SK-N-SH (cell line): ENCODE data around the gene PPP3R1. TPM values are rescaled to one million over a fixed set of nuclear protein-coding genes. Genes with fewer than 3 reads are reported as not detected.

Source experiments
- CTCF ChIA-PET: fragments of 300-600, 350-600 bp; formaldehyde crosslinking; extraction: SDS; loops from one replicate; lab custom pipeline; 2021; lab: Yijun Ruan, JAX
- POLR2A ChIA-PET: fragments of 350-600 bp; sonication (Branson Sonifier 250); formaldehyde crosslinking; extraction: SDS; loops from one replicate; lab custom pipeline; 2020; ENCODE audit warnings: antibody characterized with exemption, inconsistent platforms; lab: Yijun Ruan, JAX
- DNase-seq: peaks from one replicate; pipeline ENCODE4 v3.0.0; 2012
- H2AFZ ChIP-seq: fragments of 200-600 bp; sonication (generic); 2 replicates; pipeline ENCODE4 v1.8.1; 2016; ENCODE audit warnings: antibody characterized with exemption, mild to moderate bottlenecking, low read depth
- H3F3A ChIP-seq: fragments of 200-600 bp; sonication (generic); replicated peaks from 2 replicates; pipeline ENCODE3; 2016; ENCODE audit warnings: antibody characterized with exemption, mild to moderate bottlenecking; ENCODE audit not compliant: insufficient read depth
- H3K27ac ChIP-seq, 2 experiments: fragments of 200-500 bp in 1 of 2; fragments of 200-600 bp in 1 of 2; sonication (Bioruptor generic) in 1 of 2; sonication (generic), shearing (Covaris generic) in 1 of 2; 2 replicates each; pipeline versions ENCODE4 v1.5.1 to v1.6.1; 2014 to 2016; ENCODE audit warnings: low read depth in 2 of 2, inconsistent platforms in 1 of 2, low read length in 1 of 2, mild to moderate bottlenecking in 1 of 2, mixed read lengths in 1 of 2
- H3K27me3 ChIP-seq: fragments of 200-600 bp; sonication (generic), shearing (Covaris generic); 2 replicates; pipeline ENCODE4 v1.6.1; 2016; ENCODE audit warnings: mixed run types; ENCODE audit not compliant: insufficient read depth
- H3K36me3 ChIP-seq, 2 experiments: fragments of 200-500 bp in 1 of 2; fragments of 200-600 bp in 1 of 2; sonication (Bioruptor generic) in 1 of 2; sonication (generic) in 1 of 2; replicated peaks in 1 of 2; 2 replicates each; pipeline versions ENCODE3 to v1.5.1; 2014 to 2016; ENCODE audit warnings: low read length in 1 of 2, mild to moderate bottlenecking in 1 of 2; ENCODE audit not compliant: insufficient read depth in 2 of 2, control insufficient read depth in 1 of 2
- H3K4me1 ChIP-seq, 2 experiments: fragments of 200-500 bp in 1 of 2; fragments of 200-600 bp in 1 of 2; sonication (Bioruptor generic) in 1 of 2; sonication (generic), shearing (Covaris generic) in 1 of 2; 2 replicates each; pipeline versions ENCODE4 v1.5.1 to v1.6.1; 2014 to 2016; ENCODE audit warnings: low read depth in 1 of 2, low read length in 1 of 2, mixed run types in 1 of 2; ENCODE audit not compliant: insufficient read depth in 2 of 2, control insufficient read depth in 1 of 2
- H3K4me2 ChIP-seq: fragments of 200-600 bp; sonication (generic), shearing (Covaris generic); 2 replicates; pipeline ENCODE4 v1.6.1; 2017; ENCODE audit warnings: mixed run types
- H3K4me3 ChIP-seq, 2 experiments: fragments of 200-500 bp in 1 of 2; fragments of 200-600 bp in 1 of 2; sonication (Bioruptor generic) in 1 of 2; sonication (generic), shearing (Covaris generic) in 1 of 2; 2 replicates each; pipeline versions ENCODE4 v1.5.1 to v1.8.1; 2014 to 2016; ENCODE audit warnings: low read depth in 2 of 2, inconsistent platforms in 1 of 2, low read length in 1 of 2, mild to moderate bottlenecking in 1 of 2, mixed read lengths in 1 of 2, moderate library complexity in 1 of 2
- H3K79me2 ChIP-seq: fragments of 200-600 bp; sonication (generic); 2 replicates; pipeline ENCODE4 v1.8.1; 2017; ENCODE audit warnings: mild to moderate bottlenecking; ENCODE audit not compliant: insufficient read depth
- H3K9ac ChIP-seq: fragments of 200-600 bp; sonication (generic); 2 replicates; pipeline ENCODE4 v1.6.1; 2017; ENCODE audit warnings: mixed run types
- H3K9me2 ChIP-seq: fragments of 200-600 bp; sonication (generic); 2 replicates; pipeline ENCODE4 v1.6.1; 2017; ENCODE audit warnings: mixed run types
- H3K9me3 ChIP-seq: fragments of 200-600 bp; sonication (generic); 2 replicates; pipeline ENCODE4 v1.6.1; 2017; ENCODE audit warnings: mixed run types, mild to moderate bottlenecking, moderate library complexity
- H4K20me1 ChIP-seq: fragments of 200-600 bp; sonication (generic); 2 replicates; pipeline ENCODE4 v1.6.1; 2017; ENCODE audit warnings: mild to moderate bottlenecking, mixed run types; ENCODE audit not compliant: insufficient read depth
- CHD2 ChIP-seq: fragments of 150-350 bp; IDR thresholded peaks from 2 replicates; pipeline ENCODE4 v1.6.1; 2018; ENCODE audit warnings: low read length; ENCODE audit not compliant: partially characterized antibody
- ELF1 ChIP-seq: IDR thresholded peaks from 2 replicates; pipeline ENCODE4 v1.4.0; 2012
- EZH2phosphoT487 ChIP-seq: fragments of 200-600 bp; sonication (generic); IDR thresholded peaks from 2 replicates; pipeline ENCODE4 v1.6.1; 2017; ENCODE audit warnings: low read depth, mixed run types, mild to moderate bottlenecking, antibody characterized with exemption, moderate library complexity, borderline replicate concordance
- FOSL2 ChIP-seq: IDR thresholded peaks from 2 replicates; pipeline ENCODE4 v1.4.0; 2012; ENCODE audit warnings: low read depth, mild to moderate bottlenecking, moderate library complexity, borderline replicate concordance
- FOXM1 ChIP-seq: IDR thresholded peaks from 2 replicates; pipeline ENCODE4 v1.4.0; 2012; ENCODE audit warnings: low read depth, mild to moderate bottlenecking
- GABPA ChIP-seq: IDR thresholded peaks from 2 replicates; pipeline ENCODE4 v1.4.0; 2012; ENCODE audit warnings: low read depth, mild to moderate bottlenecking
- JUND ChIP-seq: IDR thresholded peaks from 2 replicates; pipeline ENCODE4 v1.4.0; 2012
- MEF2A ChIP-seq: IDR thresholded peaks from 2 replicates; pipeline ENCODE4 v1.4.0; 2012; ENCODE audit warnings: low read depth, borderline replicate concordance
- NFIC ChIP-seq: IDR thresholded peaks from 2 replicates; pipeline ENCODE4 v1.4.0; 2012; ENCODE audit warnings: borderline replicate concordance
- NRF1 ChIP-seq: IDR thresholded peaks from 2 replicates; pipeline ENCODE4 v1.6.1; 2012; ENCODE audit warnings: low read depth, mild to moderate bottlenecking, low read length
- POLR2AphosphoS5 ChIP-seq: IDR thresholded peaks from 2 replicates; pipeline ENCODE4 v1.6.1; 2012; ENCODE audit warnings: low read depth, low read length
- SIN3A ChIP-seq: IDR thresholded peaks from 2 replicates; pipeline ENCODE4 v1.6.1; 2012; ENCODE audit warnings: low read depth, mild to moderate bottlenecking, low read length, moderate library complexity, borderline replicate concordance
- SMC3 ChIP-seq: IDR thresholded peaks from 2 replicates; pipeline ENCODE4 v1.6.1; 2012; ENCODE audit warnings: low read depth, low read length, improper control_type of control experiment
- TAF1 ChIP-seq: IDR thresholded peaks from 2 replicates; pipeline ENCODE4 v1.6.1; 2012; ENCODE audit warnings: low read depth, mild to moderate bottlenecking, low read length, moderate library complexity, borderline replicate concordance
- TCF12 ChIP-seq: IDR thresholded peaks from 2 replicates; pipeline ENCODE4 v1.4.0; 2012
- TEAD4 ChIP-seq: IDR thresholded peaks from 2 replicates; pipeline ENCODE4 v1.4.0; 2012; ENCODE audit warnings: mild to moderate bottlenecking, borderline replicate concordance; ENCODE audit not compliant: insufficient read depth
- YY1 ChIP-seq: IDR thresholded peaks from 2 replicates; pipeline ENCODE4 v1.4.0; 2012; ENCODE audit warnings: low read depth, mild to moderate bottlenecking
- WGBS: methylation state at CpG from one replicate; pipeline ENCODE4 v1.1.6; 2017; ENCODE audit warnings: low lambda C conversion rate; 5-methylcytosine and 5-hydroxymethylcytosine counted together
- polyA plus RNA-seq, 3 experiments: library from polyadenylated mRNA; depleted of rRNA; stranded (reverse); fragments of >200 nt; gene quantifications; 2 replicates each; pipeline ENCODE4 v1.2.3, GENCODE V29; 2012
- TF ChIP-seq, protein P1 (sequence below): IDR thresholded peaks from 2 replicates; pipeline ENCODE4 v1.6.1; 2012; ENCODE audit warnings: mild to moderate bottlenecking, low read depth, low read length, moderate library complexity
- TF ChIP-seq, protein P2 (sequence below): IDR thresholded peaks from 2 replicates; pipeline ENCODE4 v1.4.0; 2012; ENCODE audit warnings: low read depth, borderline replicate concordance
- TF ChIP-seq, protein P3 (sequence below): fragments of 150-350 bp; IDR thresholded peaks from 2 replicates; pipeline ENCODE4 v1.6.1; 2017; ENCODE audit warnings: antibody characterized with exemption, low read length, low read depth, borderline replicate concordance

Gene PPP3R1
- polyA plus RNA-seq, 1 of the 3 experiments (the other 2 are of a cell fraction) = 12.0 TPM

DNA sequence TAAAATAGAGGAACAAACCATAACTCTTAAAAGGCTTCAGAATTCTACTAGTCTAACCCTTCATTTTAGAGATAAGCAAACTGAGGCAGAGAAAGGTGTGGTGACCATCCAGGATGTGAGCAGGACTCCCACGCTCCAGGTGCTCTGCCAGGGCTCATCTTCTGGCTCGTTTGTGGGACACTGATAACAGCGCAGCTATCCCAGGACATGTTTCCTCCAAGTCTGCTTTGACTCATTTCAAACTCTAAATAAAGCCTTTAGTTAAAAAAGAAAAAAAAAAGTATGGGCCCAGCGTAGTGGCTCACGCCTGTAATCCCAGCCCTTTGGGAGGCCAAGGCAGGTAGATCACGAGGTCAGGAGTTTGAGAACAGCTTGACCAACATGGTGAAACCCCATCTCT, 39.0 kb upstream of the PPP3R1 start:
- H3K27ac ChIP-seq = no peak overlapping the region
- peaks cover 4% of the 10 kb centered on the region for H3F3A ChIP-seq
- ChIA-PET POLR2A (no interaction called here), CTCF (interaction anchor here (0.7 to 6.1 kb wide), 13 partner anchors 7 to 407 kb away, joined by 3 to 51 read pairs (median 5); partner anchors contain the start of gene CNRIP1)
- WGBS = 73% methylated on average over 6 of the region's 6 CpGs
- no peaks in the 10 kb centered on the region for H4K20me1 ChIP-seq
- no peak overlapping the region for H2AFZ ChIP-seq
- H3K9me3 ChIP-seq = no peaks in the 10 kb centered on the region
- DNase-seq = no peak
- H3K4me1 ChIP-seq = peaks cover 0 to 5% of the 10 kb centered on the region in 2 experiments; a peak in 1 of 4 replicates
- TF ChIP-seq MEF2A = no peak
- no peak for TF ChIP-seq JUND
- TF ChIP-seq, all 33 proteins: peak for 0
- Histone ChIP-seq H3K9me2 (no peaks in the 10 kb centered on the region), H3K79me2 (no peaks in the 10 kb centered on the region), H3K9ac (no peak overlapping the region), H3K4me2 (no peak overlapping the region), H3K27me3 (no peaks in the 10 kb centered on the region), H3K36me3 (peaks cover 4 to 7% of the 10 kb centered on the region in 2 experiments), H3K4me3 (no peak overlapping the region)

DNA sequence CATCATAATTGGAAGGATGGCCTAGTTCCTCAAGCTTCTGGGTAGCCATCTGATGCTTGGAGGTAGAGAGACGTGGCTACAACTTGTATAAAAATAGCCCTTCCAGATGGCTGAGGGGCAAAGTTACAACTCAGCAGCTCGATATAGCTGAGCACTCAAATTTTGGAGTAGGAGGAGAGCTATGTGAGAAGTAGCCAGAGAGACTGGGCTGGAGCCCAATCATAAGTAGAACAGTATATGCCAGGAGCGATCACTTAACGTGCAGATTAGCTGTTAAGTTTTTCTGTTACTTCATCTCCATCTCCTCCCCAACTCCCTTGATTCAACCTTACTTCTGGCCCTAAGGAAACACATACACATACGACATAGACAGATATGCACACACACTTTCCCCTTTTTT, 38.6 kb upstream of the PPP3R1 start:
- no peaks in the 10 kb centered on the region for H3K9me3 ChIP-seq

More for the DNA sequence above, 38.6 kb upstream of the PPP3R1 start:
- H3K4me1 ChIP-seq = peaks cover 0 to 5% of the 10 kb centered on the region in 2 experiments; a peak in 1 of 4 replicates
- no peak overlapping the region for H3K9ac ChIP-seq
- ChIA-PET CTCF (interaction anchor here (0.8 to 6.1 kb wide), 7 partner anchors 7 to 407 kb away, joined by 3 to 51 read pairs (median 5); partner anchors contain the start of gene CNRIP1), POLR2A (no interaction called here)
- H3K4me3 ChIP-seq = no peak overlapping the region
- H3K9me2 ChIP-seq = no peaks in the 10 kb centered on the region
- H4K20me1 ChIP-seq = no peaks in the 10 kb centered on the region
- TF ChIP-seq, protein P1, sequence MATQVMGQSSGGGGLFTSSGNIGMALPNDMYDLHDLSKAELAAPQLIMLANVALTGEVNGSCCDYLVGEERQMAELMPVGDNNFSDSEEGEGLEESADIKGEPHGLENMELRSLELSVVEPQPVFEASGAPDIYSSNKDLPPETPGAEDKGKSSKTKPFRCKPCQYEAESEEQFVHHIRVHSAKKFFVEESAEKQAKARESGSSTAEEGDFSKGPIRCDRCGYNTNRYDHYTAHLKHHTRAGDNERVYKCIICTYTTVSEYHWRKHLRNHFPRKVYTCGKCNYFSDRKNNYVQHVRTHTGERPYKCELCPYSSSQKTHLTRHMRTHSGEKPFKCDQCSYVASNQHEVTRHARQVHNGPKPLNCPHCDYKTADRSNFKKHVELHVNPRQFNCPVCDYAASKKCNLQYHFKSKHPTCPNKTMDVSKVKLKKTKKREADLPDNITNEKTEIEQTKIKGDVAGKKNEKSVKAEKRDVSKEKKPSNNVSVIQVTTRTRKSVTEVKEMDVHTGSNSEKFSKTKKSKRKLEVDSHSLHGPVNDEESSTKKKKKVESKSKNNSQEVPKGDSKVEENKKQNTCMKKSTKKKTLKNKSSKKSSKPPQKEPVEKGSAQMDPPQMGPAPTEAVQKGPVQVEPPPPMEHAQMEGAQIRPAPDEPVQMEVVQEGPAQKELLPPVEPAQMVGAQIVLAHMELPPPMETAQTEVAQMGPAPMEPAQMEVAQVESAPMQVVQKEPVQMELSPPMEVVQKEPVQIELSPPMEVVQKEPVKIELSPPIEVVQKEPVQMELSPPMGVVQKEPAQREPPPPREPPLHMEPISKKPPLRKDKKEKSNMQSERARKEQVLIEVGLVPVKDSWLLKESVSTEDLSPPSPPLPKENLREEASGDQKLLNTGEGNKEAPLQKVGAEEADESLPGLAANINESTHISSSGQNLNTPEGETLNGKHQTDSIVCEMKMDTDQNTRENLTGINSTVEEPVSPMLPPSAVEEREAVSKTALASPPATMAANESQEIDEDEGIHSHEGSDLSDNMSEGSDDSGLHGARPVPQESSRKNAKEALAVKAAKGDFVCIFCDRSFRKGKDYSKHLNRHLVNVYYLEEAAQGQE = no peak
- TF ChIP-seq FOSL2 (no peak), YY1 (no peak), CHD2 (no peak), ELF1 (no peak), POLR2AphosphoS5 (no peak), GABPA (no peak), FOXM1 (no peak), JUND (no peak), MEF2A (no peak), SIN3A (no peak), EZH2phosphoT487 (no peak), TEAD4 (no peak), NFIC (no peak), SMC3 (no peak), NRF1 (no peak), TCF12 (no peak), TAF1 (no peak)
- TF ChIP-seq, protein P2, sequence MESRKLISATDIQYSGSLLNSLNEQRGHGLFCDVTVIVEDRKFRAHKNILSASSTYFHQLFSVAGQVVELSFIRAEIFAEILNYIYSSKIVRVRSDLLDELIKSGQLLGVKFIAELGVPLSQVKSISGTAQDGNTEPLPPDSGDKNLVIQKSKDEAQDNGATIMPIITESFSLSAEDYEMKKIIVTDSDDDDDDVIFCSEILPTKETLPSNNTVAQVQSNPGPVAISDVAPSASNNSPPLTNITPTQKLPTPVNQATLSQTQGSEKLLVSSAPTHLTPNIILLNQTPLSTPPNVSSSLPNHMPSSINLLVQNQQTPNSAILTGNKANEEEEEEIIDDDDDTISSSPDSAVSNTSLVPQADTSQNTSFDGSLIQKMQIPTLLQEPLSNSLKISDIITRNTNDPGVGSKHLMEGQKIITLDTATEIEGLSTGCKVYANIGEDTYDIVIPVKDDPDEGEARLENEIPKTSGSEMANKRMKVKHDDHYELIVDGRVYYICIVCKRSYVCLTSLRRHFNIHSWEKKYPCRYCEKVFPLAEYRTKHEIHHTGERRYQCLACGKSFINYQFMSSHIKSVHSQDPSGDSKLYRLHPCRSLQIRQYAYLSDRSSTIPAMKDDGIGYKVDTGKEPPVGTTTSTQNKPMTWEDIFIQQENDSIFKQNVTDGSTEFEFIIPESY = no peak
- TF ChIP-seq, protein P3, sequence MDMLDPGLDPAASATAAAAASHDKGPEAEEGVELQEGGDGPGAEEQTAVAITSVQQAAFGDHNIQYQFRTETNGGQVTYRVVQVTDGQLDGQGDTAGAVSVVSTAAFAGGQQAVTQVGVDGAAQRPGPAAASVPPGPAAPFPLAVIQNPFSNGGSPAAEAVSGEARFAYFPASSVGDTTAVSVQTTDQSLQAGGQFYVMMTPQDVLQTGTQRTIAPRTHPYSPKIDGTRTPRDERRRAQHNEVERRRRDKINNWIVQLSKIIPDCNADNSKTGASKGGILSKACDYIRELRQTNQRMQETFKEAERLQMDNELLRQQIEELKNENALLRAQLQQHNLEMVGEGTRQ = no peak
- DNase-seq = no peak
- H3K4me2 ChIP-seq = no peak overlapping the region
- H3K27me3 ChIP-seq = no peaks in the 10 kb centered on the region
- peaks cover 4 to 7% of the 10 kb centered on the region in 2 experiments for H3K36me3 ChIP-seq
- peaks cover 4% of the 10 kb centered on the region for H3F3A ChIP-seq
- no peak overlapping the region for H2AFZ ChIP-seq
- no peak overlapping the region for H3K27ac ChIP-seq
- 76% methylated on average over 5 of the region's 5 CpGs for WGBS
- H3K79me2 ChIP-seq = no peaks in the 10 kb centered on the region
